Calu3 (cell line): ENCODE measurements around the gene PEX5L. TPM values are rescaled to one million over a fixed set of nuclear protein-coding genes. Genes with fewer than 3 reads are reported as not detected.
A peak's percentile ranks its signal among the peaks of the same experiment; 100 is the strongest.

Experiments used
- BruUV-seq: library from RNA; stranded (reverse); fragments of 400-500 nt; replicated peaks from 2 replicates; lab custom pipeline; 2021; lab: Mats Ljungman, UMichigan
- CTCF ChIA-PET: fragments of 300-600 bp; sonication (Branson Sonifier 250); formaldehyde crosslinking; loops from one replicate; lab custom pipeline; 2022; ENCODE audit warnings: antibody characterized with exemption; lab: Charles Lee
- DNase-seq: peaks from one replicate; pipeline ENCODE4 v3.0.0; 2022
- H3K27ac Mint-ChIP-seq: one replicate; pipeline ENCODE4 v1.8.0; 2022; ENCODE audit warnings: mixed read lengths; ENCODE audit not compliant: unreplicated experiment
- H3K27me3 Mint-ChIP-seq: one replicate; pipeline ENCODE4 v1.8.0; 2022; ENCODE audit warnings: mixed read lengths; ENCODE audit not compliant: unreplicated experiment
- H3K36me3 Mint-ChIP-seq: one replicate; pipeline ENCODE4 v1.8.0; 2022; ENCODE audit warnings: mild to moderate bottlenecking, moderate library complexity, mixed read lengths; ENCODE audit not compliant: insufficient read depth, unreplicated experiment
- H3K4me1 Mint-ChIP-seq: one replicate; pipeline ENCODE4 v1.8.0; 2022; ENCODE audit warnings: mild to moderate bottlenecking, low read depth, mixed read lengths; ENCODE audit not compliant: unreplicated experiment
- H3K4me3 Mint-ChIP-seq: one replicate; pipeline ENCODE4 v1.8.0; 2022; ENCODE audit warnings: mild to moderate bottlenecking, low read depth, moderate library complexity, mixed read lengths; ENCODE audit not compliant: unreplicated experiment
- H3K9me3 Mint-ChIP-seq: one replicate; pipeline ENCODE4 v1.8.0; 2022; ENCODE audit warnings: low read depth, mixed read lengths; ENCODE audit not compliant: unreplicated experiment
- intact Hi-C: fragments of 100-400 bp; cut with micrococcal nuclease; formaldehyde crosslinking; loops from one replicate; pipeline ENCODE4 v1.10.0; 2022; ENCODE audit not compliant: unreplicated experiment
- total RNA-seq: library from RNA; stranded (reverse); gene quantifications from 2 replicates; pipeline ENCODE4 v1.2.3, GENCODE V29; 2022
- TF ChIP-seq, protein P1 (sequence below): fragments of 200-600 bp; IDR thresholded peaks from one replicate; pipeline ENCODE4 v1.8.0; 2022; ENCODE audit warnings: antibody characterized with exemption; ENCODE audit not compliant: unreplicated experiment

Gene PEX5L
- total RNA-seq, 1 experiment from 2014 or later: not detected

- intact Hi-C loops: no loop called here
- Mint-ChIP-seq H3K36me3 (no peaks in the 10 kb centered on the region), H3K27ac (no peak overlapping the region), H3K9me3 (no peaks in the 10 kb centered on the region), H3K4me1 (no peaks in the 10 kb centered on the region), H3K4me3 (peak overlapping the region; percentile 45), H3K27me3 (peaks cover 35% of the 10 kb centered on the region)
- CTCF ChIA-PET: no interaction called here
- TF ChIP-seq, protein P1, sequence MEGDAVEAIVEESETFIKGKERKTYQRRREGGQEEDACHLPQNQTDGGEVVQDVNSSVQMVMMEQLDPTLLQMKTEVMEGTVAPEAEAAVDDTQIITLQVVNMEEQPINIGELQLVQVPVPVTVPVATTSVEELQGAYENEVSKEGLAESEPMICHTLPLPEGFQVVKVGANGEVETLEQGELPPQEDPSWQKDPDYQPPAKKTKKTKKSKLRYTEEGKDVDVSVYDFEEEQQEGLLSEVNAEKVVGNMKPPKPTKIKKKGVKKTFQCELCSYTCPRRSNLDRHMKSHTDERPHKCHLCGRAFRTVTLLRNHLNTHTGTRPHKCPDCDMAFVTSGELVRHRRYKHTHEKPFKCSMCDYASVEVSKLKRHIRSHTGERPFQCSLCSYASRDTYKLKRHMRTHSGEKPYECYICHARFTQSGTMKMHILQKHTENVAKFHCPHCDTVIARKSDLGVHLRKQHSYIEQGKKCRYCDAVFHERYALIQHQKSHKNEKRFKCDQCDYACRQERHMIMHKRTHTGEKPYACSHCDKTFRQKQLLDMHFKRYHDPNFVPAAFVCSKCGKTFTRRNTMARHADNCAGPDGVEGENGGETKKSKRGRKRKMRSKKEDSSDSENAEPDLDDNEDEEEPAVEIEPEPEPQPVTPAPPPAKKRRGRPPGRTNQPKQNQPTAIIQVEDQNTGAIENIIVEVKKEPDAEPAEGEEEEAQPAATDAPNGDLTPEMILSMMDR: no peak
- DNase-seq: no peak
- BruUV-seq: no TSS peak
These were observed 556 bp downstream of the PEX5L start for GRCh38 chr3:180036092-180036670.

GRCh38 chr3:180026997-180027396 lies 9.7 kb downstream of the PEX5L start:
- no peaks in the 10 kb centered on the region for H3K36me3 Mint-ChIP-seq
- TF ChIP-seq, protein P1: no peak
- H3K4me3 Mint-ChIP-seq: no peak overlapping the region
- no TSS peak for BruUV-seq
- no peak overlapping the region for H3K27ac Mint-ChIP-seq
- no peaks in the 10 kb centered on the region for H3K4me1 Mint-ChIP-seq
- peaks cover 9% of the 10 kb centered on the region for H3K27me3 Mint-ChIP-seq
- DNase-seq: no peak
- H3K9me3 Mint-ChIP-seq: no peaks in the 10 kb centered on the region
- intact Hi-C loops: no loop called here
- CTCF ChIA-PET: no interaction called here

GRCh38 chr3:180018543-180018942 lies 18.2 kb downstream of the PEX5L start:
- CTCF ChIA-PET: no interaction called here
- no peaks in the 10 kb centered on the region for H3K9me3 Mint-ChIP-seq
- BruUV-seq: no TSS peak
- TF ChIP-seq, protein P1: no peak
- no peaks in the 10 kb centered on the region for H3K27me3 Mint-ChIP-seq
- intact Hi-C loops: no loop called here
- H3K36me3 Mint-ChIP-seq: no peaks in the 10 kb centered on the region
- no peaks in the 10 kb centered on the region for H3K4me1 Mint-ChIP-seq
- no peak for DNase-seq
- H3K4me3 Mint-ChIP-seq: no peak overlapping the region
- no peak overlapping the region for H3K27ac Mint-ChIP-seq

GRCh38 chr3:180017846-180018245 lies 18.9 kb downstream of the PEX5L start:
- CTCF ChIA-PET: interaction anchor here (0.6 kb wide), 1 partner anchor 80 kb away, joined by 3 read pairs; no protein-coding TSS in a partner anchor
- TF ChIP-seq, protein P1: no peak
- BruUV-seq: no TSS peak

More at GRCh38 chr3:180017846-180018245, 18.9 kb downstream of the PEX5L start:
- intact Hi-C loops: no loop called here
- H3K36me3 Mint-ChIP-seq: no peaks in the 10 kb centered on the region
- no peaks in the 10 kb centered on the region for H3K27me3 Mint-ChIP-seq
- no peak for DNase-seq
- no peaks in the 10 kb centered on the region for H3K9me3 Mint-ChIP-seq
- H3K27ac Mint-ChIP-seq: no peak overlapping the region
- H3K4me3 Mint-ChIP-seq: no peak overlapping the region
- no peaks in the 10 kb centered on the region for H3K4me1 Mint-ChIP-seq
